GM19023 (cell line): ENCODE data around the gene ST7.

Experiments
- ATAC-seq: cut with Tn5 transposase; IDR thresholded peaks from one replicate; pipeline ENCODE4 v1.9.1; 2021; ENCODE audit warnings: mild to moderate bottlenecking, moderate library complexity; ENCODE audit not compliant: unreplicated experiment

Gene ST7

DNA sequence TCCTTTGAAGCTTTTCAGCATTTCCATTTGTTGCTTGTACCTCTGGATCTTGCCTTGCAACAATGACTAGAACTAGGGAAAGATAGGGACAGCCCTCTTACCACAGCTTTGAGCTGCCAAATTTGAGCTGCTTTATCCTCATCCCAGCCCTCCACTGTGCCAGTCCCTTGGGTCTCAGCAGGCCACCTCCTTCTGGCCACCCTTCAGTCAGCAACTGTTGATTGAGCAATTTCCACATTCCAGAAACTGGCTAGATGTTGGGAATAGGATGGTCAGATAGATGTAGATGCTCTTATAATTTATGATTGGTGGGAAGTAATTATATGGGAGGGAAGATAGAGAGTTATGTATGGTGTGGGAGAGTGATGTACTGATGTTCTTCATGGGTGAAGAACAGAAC lies 100.1 kb downstream of the ST7 start:
- ATAC-seq = no peak

DNA sequence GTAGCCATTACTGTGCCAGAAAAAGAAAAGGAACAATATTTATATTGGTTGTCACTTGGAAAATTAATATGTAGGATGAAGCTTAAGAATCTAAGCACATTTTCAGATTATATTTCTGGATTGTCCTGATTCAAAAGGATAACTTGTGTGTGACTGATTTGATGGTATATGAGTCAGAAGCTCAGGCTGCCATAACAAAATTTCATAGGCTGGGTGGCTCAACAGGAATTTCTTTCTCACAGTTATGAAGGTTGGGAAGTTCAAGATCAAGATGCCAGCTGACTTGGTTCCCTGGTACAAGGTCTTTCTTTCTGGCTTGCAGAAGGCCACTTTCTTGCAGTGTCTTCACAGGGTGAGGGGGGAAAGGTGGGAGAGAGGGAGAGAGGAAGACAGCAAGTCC lies 108.5 kb downstream of the ST7 start:
- ATAC-seq = no peak

DNA sequence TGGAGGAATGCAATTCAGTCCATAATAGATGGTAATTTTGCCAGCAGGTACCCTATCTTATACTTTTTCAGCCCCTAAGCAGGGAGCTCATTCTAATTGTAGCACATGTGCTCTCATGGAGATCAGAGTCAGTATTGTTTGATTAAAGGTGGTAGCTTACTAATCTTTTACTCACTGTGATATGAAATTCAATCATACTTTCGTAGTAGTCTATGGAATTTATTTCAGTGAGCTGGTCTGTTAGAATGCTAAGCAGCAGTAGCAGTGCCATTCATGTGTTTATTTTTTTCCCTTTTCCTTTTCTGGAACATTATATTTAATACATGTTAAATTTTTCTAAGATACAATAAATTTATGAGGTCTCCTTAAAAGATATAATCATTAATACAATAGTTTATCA lies 109.0 kb downstream of the ST7 start:
- no peak for ATAC-seq

DNA sequence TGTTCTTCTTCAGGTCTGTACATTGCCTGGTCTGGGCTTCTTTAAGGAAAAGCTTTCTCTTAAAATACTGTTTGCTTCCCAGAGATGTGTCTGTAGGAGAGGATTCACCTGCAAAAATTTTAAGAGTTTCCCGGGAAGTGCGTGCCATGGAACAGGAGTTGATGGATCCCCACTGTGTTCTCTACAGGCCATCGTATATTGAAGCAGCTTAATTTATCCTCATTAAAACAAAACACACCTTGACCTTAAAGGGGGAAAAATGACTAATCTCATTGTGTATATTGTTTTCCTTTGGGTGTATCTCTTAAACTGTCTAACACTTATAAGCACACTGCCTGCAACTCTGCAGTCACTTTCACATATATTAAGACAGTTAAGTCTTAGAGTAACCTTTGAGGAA lies 111.4 kb downstream of the ST7 start:
- ATAC-seq = no peak

DNA sequence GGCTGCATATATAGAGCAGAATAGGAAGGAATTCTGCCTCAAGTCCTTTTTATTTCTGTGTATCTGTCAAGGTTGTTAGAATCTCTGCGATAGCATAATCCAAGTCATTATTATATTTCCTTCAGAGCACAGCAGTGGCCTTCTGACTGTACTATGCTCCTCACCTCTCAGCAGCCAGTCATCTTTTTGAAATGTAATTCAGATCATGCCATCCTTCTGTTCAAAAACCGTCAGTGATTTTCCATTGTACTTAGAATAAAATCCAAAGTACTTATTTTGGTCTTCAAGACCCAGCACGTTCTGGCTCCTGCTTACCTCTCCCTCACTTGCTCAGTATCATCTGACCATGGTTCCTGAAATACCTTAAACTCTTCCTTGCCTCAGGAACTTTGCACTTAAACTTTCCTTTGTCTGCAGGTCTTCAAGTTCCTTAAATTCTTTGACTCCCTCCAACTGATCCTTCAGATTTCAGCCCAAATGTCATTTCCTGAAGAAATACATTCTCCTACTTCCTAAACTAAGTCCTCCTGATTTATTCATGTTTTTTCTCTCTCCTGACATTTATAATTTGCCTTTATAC lies 112.4 kb downstream of the ST7 start:
- ATAC-seq = no peak

DNA sequence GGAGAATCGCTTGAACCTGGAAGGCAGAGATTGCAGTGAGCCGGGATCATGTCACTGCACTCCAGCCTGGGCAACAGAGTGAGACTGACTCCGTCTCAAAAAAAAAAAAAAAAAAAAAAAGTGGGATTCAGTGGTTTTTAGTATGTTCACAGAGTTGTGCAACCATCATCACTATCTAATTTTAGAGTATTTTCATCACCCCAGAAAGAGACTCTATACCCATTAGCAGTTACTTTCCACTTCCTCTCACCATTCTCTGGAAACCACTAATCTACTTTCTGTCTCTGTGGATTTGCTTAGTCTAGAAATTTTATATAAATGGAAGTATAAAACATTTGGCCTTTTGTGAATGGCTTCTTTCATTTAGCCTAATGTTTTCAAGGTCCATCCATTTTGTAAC lies 113.4 kb downstream of the ST7 start:
- no peak for ATAC-seq

DNA sequence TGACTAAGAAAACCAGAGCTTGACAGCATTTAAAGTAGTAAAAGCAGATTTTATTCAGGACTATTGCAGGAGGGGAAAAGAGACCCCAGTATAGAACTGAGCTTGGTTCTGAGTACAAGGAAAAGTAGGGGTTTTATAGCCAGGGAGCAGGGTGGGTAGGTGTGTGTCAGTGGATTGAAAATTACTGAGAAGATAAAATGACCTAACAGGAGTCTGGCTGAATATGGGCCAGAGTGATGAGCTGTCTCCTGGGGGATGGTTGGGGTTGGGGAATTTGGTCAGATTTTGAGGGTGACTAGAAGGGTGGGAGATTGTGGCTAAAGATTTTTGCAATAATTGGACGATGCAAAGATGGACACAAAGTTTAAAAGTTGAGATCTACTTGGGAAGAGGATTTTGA lies 114.0 kb downstream of the ST7 start:
- no peak for ATAC-seq

DNA sequence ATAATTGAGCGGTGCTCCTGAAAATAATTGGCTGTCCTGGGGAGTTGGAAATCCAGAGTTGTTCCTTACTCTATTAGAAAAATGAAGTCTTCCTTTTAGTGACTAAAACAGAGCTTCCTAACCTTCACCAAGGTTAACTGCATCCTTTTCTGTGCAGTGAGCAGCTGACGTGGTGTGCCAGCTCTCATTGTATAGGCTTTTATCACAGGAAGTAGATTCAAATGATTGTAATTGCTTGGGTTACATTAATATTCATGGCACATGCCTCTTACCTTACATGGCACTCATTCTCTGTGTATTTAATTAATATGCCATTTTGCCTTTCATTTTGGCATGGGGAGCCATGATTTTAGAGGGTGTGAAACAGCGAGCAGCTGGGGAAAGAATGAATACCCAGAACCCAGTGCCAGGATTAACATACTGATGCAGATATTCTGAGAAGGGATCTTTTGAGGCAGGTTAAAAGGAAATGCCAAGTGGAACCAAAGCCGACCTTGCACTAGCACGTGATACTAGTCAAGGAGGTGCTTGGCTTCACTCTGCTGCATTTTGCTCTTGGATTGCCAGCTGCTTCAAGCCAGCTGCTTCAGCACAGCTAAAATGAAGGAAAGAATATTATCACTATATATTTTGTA lies 115.3 kb downstream of the ST7 start:
- ATAC-seq = no peak

DNA sequence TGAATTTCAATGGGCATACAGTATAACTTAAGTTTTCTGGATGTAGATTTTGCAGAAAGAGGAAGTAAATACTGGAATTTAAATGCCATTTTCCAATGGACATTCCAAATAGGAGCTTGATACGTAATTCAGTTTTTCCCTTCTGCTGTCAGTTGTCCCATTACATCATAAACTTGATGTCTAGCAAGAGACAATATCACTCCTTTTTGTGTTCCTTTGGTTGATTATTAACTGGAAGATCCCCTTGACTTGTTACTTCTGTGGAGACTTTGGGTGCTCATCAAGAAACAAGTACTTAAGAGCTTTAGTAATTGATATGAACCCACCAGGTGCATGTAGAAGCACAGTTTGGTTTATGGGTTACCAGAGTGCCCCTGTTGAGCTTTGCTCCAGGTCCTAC lies 116.1 kb downstream of the ST7 start:
- no peak for ATAC-seq

DNA sequence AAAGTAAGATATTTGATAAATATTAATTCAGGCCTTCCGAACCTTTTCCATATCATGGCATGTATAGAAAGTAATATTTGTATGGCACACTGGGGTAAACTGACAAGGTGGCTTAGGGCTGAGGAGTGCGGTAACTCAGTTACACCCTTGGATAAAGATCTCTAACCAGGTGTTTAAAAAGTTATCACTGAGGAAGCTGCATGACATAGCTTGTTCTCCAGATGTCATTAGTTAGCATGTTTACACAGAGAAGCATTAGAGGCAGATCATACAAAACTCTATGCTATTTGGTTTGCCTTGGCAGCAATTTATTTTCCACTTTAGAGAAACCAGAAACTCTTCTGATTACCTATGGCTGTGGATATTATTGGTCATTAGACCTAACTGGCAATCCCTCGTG lies 118.2 kb downstream of the ST7 start:
- ATAC-seq = no peak

DNA sequence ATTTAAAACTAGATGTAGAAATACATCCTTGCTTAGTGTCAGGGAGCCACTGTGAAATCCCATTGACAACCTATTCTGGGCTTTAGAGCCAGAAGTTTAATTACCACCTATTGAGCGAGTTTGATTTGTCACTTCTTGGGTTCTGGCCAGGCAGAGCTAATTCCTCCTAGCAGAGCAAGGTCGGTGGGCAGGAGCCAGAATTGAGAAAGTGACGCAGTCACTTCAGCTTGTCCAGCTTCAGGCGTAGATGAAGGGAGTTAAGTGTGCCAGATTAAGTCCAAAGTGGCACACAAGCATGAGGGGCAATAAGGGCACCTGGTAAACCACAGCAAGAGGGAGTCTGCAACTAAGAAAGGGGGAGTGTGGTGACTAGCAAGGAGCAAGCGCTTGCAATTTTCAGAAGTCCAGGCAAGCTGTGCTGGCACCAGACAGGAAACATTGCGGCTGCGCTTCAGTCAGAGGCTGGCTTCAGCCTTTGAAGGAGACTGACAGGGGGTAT lies 119.4 kb downstream of the ST7 start:
- ATAC-seq = no peak

DNA sequence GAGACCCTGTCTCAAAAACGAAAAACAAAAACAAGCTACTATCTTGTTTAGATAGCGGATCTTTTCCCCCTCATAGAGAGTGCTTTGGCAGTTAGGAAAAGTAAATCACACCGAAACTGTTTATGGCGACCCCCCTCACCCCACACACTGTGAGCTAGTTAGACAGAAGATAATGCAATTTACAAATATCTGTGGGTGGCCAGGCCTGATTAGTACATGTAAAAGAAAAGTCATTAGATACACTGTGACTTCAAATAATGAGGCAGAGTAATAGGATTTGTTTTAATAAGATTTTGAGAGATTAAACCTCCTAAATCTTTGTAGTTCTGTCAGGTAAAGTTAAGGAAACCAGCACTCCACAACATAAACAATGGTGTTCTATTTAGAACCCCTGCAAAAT lies 121.1 kb downstream of the ST7 start:
- no peak for ATAC-seq

DNA sequence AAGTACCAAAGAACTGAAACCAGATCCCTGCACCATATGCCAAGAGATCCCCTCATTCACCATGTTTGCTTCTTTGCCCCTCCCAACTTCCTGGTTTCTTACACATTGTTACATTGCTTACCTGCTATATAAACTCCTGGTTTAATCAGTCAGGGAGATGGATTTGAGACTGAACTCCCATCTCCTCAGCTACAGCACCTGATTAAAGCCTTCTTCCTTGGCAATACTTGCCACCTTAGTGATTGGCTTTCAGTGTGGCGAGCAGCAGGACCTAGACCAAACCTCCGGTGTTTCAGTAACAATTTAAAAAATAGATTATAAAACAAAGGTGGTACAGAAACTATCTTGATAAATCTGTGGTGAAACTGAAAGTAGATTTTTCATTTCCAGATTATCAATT lies 122.6 kb downstream of the ST7 start:
- ATAC-seq = no peak

DNA sequence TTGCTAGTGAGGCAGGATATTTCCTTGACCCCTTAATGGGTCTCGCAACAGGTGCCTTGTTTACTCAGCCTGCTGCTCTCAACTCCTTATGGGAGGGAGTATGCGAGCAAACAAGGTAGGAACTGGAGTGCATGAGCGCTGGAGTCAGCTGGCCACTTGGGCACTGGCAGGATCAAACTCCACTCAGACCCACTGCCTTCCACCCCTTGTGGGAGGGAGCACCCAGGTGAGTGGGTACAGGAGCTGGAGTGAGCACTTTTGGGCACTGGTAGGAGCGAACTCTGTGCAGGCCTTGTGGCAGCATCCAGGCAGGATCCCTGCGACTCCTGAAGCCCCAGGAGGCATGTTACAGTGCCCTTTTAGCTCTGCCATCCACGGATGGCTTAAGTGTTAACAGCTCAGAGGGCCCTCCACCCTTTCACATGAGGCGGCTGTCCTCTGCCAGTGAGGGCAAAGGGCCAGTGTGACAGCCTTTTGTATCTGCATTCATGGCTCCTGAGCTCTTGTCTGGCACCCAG lies 123.2 kb downstream of the ST7 start:
- ATAC-seq = no peak

DNA sequence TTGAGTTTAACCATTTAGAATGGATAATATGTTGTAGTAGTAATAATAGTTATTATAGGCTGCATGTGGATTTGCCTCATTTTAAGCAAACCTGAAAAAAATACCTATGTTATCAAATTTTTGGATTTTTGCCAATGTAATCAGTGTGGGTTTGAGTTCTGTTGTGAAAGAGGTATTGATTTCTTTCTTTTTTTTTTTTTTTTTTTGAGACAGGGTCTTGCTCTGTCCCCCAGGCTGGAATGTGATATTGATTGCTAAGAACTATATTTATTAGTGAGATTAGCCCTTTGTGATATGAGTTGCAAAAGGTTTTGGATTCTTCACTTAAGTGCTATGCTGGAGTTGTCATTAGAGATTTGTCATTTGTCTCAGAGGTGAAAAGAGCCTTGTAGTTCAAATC lies 124.4 kb downstream of the ST7 start:
- ATAC-seq = no peak

DNA sequence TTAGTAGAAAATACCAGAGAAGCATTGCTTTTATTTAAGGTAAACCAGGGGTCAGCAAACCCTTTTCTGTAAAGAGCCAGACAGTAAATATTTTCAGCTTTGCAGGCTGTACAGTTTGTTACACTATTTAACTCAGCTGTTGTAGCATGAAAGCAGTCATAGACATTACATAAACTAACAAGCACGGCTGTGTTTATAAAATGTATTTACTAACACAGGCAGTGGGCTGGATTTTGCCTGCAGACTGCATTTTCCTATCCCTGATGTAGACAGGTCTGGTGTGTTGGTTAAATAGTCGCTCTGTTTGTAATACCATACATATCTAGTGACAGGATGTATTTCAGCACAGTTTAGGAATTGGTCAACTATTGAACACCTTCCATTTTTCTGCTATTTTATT lies 129.3 kb downstream of the ST7 start:
- no peak for ATAC-seq

DNA sequence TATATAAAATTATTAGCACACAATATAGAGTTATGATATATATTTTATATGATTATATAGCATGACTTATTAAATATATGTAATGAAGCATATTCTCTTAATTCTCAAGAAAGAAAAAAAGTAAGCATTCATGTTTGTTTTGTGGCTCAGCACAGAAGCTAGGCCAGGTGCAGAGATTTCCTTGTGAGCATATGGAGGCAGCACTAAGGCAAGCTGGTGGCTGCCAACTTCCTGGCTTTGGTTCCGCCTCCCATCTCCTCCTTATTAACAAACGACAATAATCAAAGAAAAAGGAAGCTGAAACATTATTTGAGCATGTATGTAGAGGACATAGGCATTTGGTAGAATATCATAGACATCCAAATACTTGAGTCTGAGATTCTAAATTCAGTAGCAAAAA lies 130.3 kb downstream of the ST7 start:
- ATAC-seq = no peak

DNA sequence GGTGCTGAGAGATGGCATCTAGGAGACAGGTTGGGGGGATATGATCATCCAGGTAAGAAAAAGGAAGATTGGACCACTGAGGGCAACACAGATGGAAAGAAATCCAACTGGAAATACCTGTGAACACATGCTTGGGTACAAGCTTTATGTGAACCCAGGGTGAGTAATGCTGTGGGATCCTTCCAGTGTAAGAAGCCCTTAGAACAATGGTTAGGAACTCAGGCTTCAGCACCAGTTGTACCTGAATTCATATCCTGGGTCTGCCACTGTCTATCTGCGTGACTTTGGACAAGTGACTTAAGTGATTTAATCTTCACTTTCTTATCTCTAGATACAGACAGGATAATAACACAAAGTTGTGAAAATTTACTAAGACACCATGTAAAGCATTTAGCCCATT lies 131.0 kb downstream of the ST7 start:
- no peak for ATAC-seq

DNA sequence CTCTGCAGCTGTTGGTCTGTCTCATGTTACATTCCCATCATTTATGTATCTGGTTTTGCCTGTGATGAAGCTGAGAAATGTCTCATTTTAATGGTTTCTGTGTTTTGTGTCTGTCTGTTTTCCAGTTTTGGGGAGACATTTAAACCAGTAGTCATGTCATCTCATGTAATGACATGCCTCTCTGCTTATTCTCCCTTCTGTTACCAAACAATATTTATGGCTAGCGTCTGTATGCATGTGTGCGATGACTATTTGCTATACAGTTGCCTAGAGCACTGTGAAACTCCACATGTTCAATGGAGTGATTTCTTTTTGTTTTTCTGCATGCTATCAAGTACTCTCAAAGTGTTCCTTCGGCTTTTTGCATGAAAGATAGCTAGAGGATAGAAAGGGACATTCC lies 132.0 kb downstream of the ST7 start:
- ATAC-seq = no peak

DNA sequence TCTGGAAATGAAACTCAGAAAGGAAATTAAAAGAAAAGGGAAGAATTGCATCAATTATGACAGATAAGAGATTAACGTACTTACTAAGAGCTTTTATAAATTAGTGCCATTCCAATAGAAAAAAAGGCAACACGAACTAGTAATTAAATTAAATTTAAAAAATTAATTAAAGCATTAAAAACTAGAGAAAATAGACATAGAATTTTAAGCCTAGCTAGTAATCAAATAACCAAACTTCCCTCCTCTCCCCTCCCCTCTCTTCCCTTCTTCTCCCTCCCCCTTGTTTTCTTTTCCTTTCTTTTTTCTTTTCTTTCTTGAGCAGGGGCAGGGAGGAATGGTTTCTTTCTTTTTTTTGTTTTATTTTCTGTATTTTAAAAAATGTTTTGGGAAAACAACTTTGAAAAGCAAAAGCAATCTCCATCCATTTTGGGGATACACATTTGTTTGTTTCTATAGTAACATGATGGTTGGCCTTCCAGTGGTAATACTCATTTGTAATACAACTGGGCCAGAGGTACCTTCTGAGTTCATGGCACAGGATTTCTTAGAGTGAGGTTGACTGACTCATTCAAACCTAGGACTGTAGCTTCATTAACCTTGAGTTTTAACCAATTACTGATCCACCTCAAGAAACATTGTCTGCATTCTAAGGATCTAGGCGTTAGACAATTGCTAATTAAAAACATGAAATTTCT lies 132.6 kb downstream of the ST7 start:
- ATAC-seq = no peak

DNA sequence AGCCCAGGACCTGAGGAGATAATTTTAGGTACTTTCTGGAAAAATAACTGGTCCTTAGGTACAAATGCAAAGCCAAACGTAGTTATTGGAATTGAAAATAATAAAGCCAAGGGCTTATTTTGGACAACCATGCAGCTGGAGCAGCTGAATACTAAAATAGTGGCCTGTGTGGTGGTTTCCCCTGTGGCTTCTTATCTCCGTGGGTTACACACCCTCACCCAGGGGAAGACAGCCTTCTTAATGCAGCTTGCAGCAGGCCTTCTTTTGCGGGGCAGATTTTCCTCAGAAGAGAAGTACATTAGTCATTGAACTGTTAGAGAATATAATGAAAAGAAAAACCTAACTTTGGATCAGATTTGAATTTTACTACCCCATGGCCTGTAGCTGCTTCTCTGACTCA lies 133.5 kb downstream of the ST7 start:
- ATAC-seq = peak; percentile 50

DNA sequence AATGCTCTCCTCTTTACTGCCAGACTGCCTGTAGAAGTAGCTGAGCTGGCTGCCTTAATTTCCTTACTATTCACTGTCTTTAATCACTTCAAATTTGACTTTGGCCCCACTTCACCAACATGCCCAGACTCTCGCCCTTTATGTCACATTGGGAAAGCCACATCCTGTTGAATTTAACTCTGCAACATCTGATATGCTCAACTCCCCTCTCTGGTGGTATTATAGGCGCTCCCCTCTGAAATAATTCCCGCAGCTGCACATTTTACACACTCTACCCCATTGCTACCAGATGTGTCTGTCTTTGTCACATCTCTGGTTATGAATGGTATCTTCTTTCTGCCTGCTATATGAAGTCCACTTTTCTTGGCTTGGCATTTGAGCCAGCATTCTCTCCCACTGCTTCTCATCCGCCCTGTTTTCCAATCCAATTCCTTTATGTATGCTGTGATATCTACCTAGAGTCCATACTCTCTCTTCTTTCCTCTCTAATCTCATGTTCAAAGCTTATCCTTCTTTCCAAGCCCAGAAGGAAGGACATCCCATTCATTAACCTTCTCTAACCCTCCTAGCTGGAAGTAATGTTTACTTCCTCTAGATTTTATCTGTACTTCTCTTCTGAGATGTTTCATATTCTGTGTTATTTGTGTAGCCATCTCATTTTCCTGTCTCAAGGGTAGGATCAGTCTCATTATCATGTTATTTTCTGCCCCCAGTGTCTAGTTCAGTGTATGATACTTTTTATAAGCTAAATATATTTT lies 134.5 kb downstream of the ST7 start:
- ATAC-seq = no peak
